GM23338 (cell line): ENCODE data around the gene PRSS8. TPM values are rescaled to one million over a fixed set of nuclear protein-coding genes. Genes with fewer than 3 reads are reported as not detected.

ENCODE experiments used
- ATAC-seq: fragments of 200-7000 bp; cut with Tn5 transposase; 3 replicates; pipeline ENCODE4 v1.9.1; 2020
- DNase-seq: peaks from one replicate; pipeline ENCODE4 v3.0.0-alpha.2; 2015; ENCODE audit warnings: low spot score
- H2AFZ ChIP-seq: fragments of 200-600 bp; sonication (generic); 2 replicates; pipeline ENCODE4 v1.8.0; 2016; ENCODE audit warnings: antibody characterized with exemption, mild to moderate bottlenecking, moderate library complexity
- H3F3A ChIP-seq: fragments of 200-600 bp; sonication (generic); replicated peaks from 2 replicates; pipeline ENCODE4 v1.8.0; 2017; ENCODE audit warnings: antibody characterized with exemption, mixed run types, low read depth
- H3K27ac ChIP-seq: fragments of 200-600 bp; sonication (generic); 2 replicates; pipeline ENCODE4 v1.6.1; 2016; ENCODE audit warnings: low read depth
- H3K27me3 ChIP-seq: fragments of 200-600 bp; sonication (generic); 2 replicates; pipeline ENCODE4 v1.8.0; 2016; ENCODE audit warnings: mild to moderate bottlenecking, mixed run types, moderate library complexity; ENCODE audit not compliant: insufficient read depth
- H3K36me3 ChIP-seq: fragments of 200-600 bp; sonication (generic); 2 replicates; pipeline ENCODE4 v1.8.0; 2016; ENCODE audit warnings: mild to moderate bottlenecking; ENCODE audit not compliant: insufficient read depth
- H3K4me1 ChIP-seq: fragments of 200-600 bp; sonication (generic); 2 replicates; pipeline ENCODE4 v1.8.0; 2016; ENCODE audit warnings: mild to moderate bottlenecking, moderate library complexity; ENCODE audit not compliant: insufficient read depth
- H3K4me2 ChIP-seq: fragments of 200-600 bp; sonication (generic); 2 replicates; pipeline ENCODE4 v1.7.1; 2017; ENCODE audit warnings: mixed run types
- H3K4me3 ChIP-seq: fragments of 200-600 bp; sonication (generic); 2 replicates; pipeline ENCODE4 v1.6.1; 2016; ENCODE audit warnings: mixed run types
- H3K79me2 ChIP-seq: fragments of 200-600 bp; sonication (generic); replicated peaks from 2 replicates; pipeline ENCODE4 v1.8.0; 2017; ENCODE audit warnings: mild to moderate bottlenecking; ENCODE audit not compliant: insufficient read depth
- H3K9me2 ChIP-seq: fragments of 200-600 bp; sonication (generic); 2 replicates; pipeline ENCODE4 v1.8.0; 2017; ENCODE audit not compliant: insufficient read depth
- H4K20me1 ChIP-seq: fragments of 200-600 bp; sonication (generic); replicated peaks from 2 replicates; pipeline ENCODE4 v1.8.0; 2017; ENCODE audit warnings: mild to moderate bottlenecking; ENCODE audit not compliant: insufficient read depth
- H3K27ac Mint-ChIP-seq: 2 replicates; pipeline ENCODE4 v1.8.0; 2020; ENCODE audit warnings: inconsistent platforms, mild to moderate bottlenecking, moderate library complexity, mixed read lengths
- H3K27me3 Mint-ChIP-seq: 3 replicates; pipeline ENCODE4 v1.8.0; 2022; ENCODE audit warnings: low read depth, mild to moderate bottlenecking, moderate library complexity, mixed read lengths, inconsistent platforms; ENCODE audit not compliant: insufficient read depth, poor library complexity
- H3K36me3 Mint-ChIP-seq: 3 replicates; pipeline ENCODE4 v1.8.0; 2021; ENCODE audit warnings: low read depth, mild to moderate bottlenecking, inconsistent platforms, moderate library complexity, mixed read lengths
- H3K4me1 Mint-ChIP-seq: 3 replicates; pipeline ENCODE4 v1.8.0; 2020; ENCODE audit warnings: mild to moderate bottlenecking, inconsistent platforms, mixed read lengths
- H3K4me3 Mint-ChIP-seq: 3 replicates; pipeline ENCODE4 v1.8.0; 2021; ENCODE audit warnings: moderate library complexity, mild to moderate bottlenecking, inconsistent platforms, mixed read lengths
- H3K9me3 Mint-ChIP-seq: 3 replicates; pipeline ENCODE4 v1.8.0; 2020; ENCODE audit warnings: moderate library complexity, mild to moderate bottlenecking, inconsistent platforms, mixed read lengths
- EZH2phosphoT487 ChIP-seq: fragments of 200-600 bp; sonication (generic); IDR thresholded peaks from one replicate; pipeline ENCODE4 v1.8.1; 2018; ENCODE audit warnings: antibody characterized with exemption; ENCODE audit not compliant: unreplicated experiment
- ZNF331 ChIP-seq: fragments of 250-450 bp; sonication (Bioruptor Pico); IDR thresholded peaks from 2 replicates; pipeline ENCODE4 v1.5.0; 2020; ENCODE audit warnings: low read depth, mild to moderate bottlenecking, moderate library complexity
- polyA plus RNA-seq: library from polyadenylated mRNA; unstranded; fragments of >200 nt; fragmentation: Nextera tagmentation; extraction: Ambion mirVana; gene quantifications from 2 replicates; pipeline ENCODE4 v1.2.1, GENCODE V29; 2016
- total RNA-seq: library from RNA; depleted of rRNA; stranded (reverse); fragments of >200 nt; shearing (Covaris generic); gene quantifications from 2 replicates; pipeline ENCODE4 v1.2.3, GENCODE V29; 2014
- TF ChIP-seq, protein P1 (sequence below): IDR thresholded peaks from one replicate; pipeline ENCODE4 v1.6.1; 2018; ENCODE audit warnings: antibody characterized with exemption; ENCODE audit not compliant: unreplicated experiment
- TF ChIP-seq, protein P2 (sequence below): fragments of 250-450 bp; sonication (Bioruptor Pico); IDR thresholded peaks from 2 replicates; pipeline ENCODE4 v1.5.0; 2020; ENCODE audit warnings: mild to moderate bottlenecking, moderate library complexity

Gene PRSS8
- total and polyA plus RNA-seq, 2 experiments from 2014 or later = 65.3 to 75.9 TPM

DNA sequence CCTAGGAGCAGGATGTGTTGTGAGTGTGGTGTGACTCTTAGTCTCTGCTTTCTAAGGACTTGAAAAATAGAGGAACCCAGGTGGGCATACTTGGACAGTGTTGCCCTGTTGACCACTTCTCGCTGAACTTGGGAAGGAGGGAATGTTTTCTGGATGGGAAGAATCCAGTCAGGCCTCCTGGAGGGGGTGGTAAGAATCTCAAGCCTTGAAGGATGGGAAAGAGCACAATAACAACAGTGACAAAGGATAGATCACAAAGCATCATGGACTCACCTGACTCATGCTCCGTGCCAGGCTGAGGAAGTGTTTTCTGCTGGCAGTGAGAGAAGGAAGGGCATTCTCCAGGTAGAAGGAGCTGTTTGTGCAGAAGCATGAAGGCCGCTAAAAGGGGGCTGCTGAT, 9.7 kb downstream of the PRSS8 start:
- Histone ChIP-seq H3K27ac (no peak overlapping the region), H3K4me1 (peaks cover 4% of the 10 kb centered on the region; the same call in 1 of the 2 replicates), H2AFZ (no peak overlapping the region), H3K36me3 (peaks cover 23% of the 10 kb centered on the region), H3K4me3 (no peak overlapping the region), H3K79me2 (no peaks in the 10 kb centered on the region), H4K20me1 (no peaks in the 10 kb centered on the region; the same call in 1 of the 2 replicates), H3K27me3 (no peaks in the 10 kb centered on the region), H3K4me2 (no peak overlapping the region), H3K9me2 (no peaks in the 10 kb centered on the region), H3F3A (no peaks in the 10 kb centered on the region; the same call in 1 of the 2 replicates)
- H3K27me3 Mint-ChIP-seq = peaks cover 5% of the 10 kb centered on the region
- H3K9me3 Mint-ChIP-seq = peaks cover 2% of the 10 kb centered on the region; the same call in 1 of the 3 replicates
- H3K36me3 Mint-ChIP-seq = peaks cover 39% of the 10 kb centered on the region
- no peak overlapping the region for H3K4me3 Mint-ChIP-seq
- peak overlapping the region; percentile 30; the same call in 1 of the 2 replicates for H3K27ac Mint-ChIP-seq
- TF ChIP-seq EZH2phosphoT487 = no peak
- TF ChIP-seq ZNF331 = no peak
- TF ChIP-seq, protein P1, sequence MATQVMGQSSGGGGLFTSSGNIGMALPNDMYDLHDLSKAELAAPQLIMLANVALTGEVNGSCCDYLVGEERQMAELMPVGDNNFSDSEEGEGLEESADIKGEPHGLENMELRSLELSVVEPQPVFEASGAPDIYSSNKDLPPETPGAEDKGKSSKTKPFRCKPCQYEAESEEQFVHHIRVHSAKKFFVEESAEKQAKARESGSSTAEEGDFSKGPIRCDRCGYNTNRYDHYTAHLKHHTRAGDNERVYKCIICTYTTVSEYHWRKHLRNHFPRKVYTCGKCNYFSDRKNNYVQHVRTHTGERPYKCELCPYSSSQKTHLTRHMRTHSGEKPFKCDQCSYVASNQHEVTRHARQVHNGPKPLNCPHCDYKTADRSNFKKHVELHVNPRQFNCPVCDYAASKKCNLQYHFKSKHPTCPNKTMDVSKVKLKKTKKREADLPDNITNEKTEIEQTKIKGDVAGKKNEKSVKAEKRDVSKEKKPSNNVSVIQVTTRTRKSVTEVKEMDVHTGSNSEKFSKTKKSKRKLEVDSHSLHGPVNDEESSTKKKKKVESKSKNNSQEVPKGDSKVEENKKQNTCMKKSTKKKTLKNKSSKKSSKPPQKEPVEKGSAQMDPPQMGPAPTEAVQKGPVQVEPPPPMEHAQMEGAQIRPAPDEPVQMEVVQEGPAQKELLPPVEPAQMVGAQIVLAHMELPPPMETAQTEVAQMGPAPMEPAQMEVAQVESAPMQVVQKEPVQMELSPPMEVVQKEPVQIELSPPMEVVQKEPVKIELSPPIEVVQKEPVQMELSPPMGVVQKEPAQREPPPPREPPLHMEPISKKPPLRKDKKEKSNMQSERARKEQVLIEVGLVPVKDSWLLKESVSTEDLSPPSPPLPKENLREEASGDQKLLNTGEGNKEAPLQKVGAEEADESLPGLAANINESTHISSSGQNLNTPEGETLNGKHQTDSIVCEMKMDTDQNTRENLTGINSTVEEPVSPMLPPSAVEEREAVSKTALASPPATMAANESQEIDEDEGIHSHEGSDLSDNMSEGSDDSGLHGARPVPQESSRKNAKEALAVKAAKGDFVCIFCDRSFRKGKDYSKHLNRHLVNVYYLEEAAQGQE = no peak
- ATAC-seq (no peak), DNase-seq (no peak)
- peaks cover 10% of the 10 kb centered on the region for H3K4me1 Mint-ChIP-seq

DNA sequence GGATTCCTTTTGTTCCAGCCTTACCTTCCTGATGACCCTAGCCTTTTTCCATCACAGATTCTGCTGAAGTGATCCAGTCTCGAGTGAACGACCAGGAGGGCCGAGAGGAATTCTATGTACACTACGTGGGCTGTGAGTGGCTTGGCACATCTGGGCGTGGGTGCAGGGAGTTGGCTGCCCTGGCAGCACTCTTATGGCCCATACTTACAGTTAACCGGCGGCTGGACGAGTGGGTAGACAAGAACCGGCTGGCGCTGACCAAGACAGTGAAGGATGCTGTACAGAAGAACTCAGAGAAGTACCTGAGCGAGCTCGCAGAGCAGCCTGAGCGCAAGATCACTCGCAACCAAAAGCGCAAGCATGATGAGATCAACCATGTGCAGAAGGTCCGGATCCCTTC, 15.4 kb downstream of the PRSS8 start:
- H3K27me3 Mint-ChIP-seq = peaks cover 14% of the 10 kb centered on the region
- H3K9me2 ChIP-seq = no peaks in the 10 kb centered on the region
- H3K4me3 Mint-ChIP-seq = no peak overlapping the region

More for the DNA sequence above, 15.4 kb downstream of the PRSS8 start:
- Histone ChIP-seq H3K27me3 (no peaks in the 10 kb centered on the region), H3K79me2 (peaks cover 21% of the 10 kb centered on the region), H3K36me3 (peaks cover 32% of the 10 kb centered on the region), H3K4me3 (no peak overlapping the region), H3K27ac (no peak overlapping the region), H3F3A (peaks cover 11% of the 10 kb centered on the region; the same call in 1 of the 2 replicates), H3K4me2 (no peak overlapping the region), H3K4me1 (peaks cover 7% of the 10 kb centered on the region), H2AFZ (no peak overlapping the region), H4K20me1 (peaks cover 10% of the 10 kb centered on the region)
- TF ChIP-seq, protein P2, sequence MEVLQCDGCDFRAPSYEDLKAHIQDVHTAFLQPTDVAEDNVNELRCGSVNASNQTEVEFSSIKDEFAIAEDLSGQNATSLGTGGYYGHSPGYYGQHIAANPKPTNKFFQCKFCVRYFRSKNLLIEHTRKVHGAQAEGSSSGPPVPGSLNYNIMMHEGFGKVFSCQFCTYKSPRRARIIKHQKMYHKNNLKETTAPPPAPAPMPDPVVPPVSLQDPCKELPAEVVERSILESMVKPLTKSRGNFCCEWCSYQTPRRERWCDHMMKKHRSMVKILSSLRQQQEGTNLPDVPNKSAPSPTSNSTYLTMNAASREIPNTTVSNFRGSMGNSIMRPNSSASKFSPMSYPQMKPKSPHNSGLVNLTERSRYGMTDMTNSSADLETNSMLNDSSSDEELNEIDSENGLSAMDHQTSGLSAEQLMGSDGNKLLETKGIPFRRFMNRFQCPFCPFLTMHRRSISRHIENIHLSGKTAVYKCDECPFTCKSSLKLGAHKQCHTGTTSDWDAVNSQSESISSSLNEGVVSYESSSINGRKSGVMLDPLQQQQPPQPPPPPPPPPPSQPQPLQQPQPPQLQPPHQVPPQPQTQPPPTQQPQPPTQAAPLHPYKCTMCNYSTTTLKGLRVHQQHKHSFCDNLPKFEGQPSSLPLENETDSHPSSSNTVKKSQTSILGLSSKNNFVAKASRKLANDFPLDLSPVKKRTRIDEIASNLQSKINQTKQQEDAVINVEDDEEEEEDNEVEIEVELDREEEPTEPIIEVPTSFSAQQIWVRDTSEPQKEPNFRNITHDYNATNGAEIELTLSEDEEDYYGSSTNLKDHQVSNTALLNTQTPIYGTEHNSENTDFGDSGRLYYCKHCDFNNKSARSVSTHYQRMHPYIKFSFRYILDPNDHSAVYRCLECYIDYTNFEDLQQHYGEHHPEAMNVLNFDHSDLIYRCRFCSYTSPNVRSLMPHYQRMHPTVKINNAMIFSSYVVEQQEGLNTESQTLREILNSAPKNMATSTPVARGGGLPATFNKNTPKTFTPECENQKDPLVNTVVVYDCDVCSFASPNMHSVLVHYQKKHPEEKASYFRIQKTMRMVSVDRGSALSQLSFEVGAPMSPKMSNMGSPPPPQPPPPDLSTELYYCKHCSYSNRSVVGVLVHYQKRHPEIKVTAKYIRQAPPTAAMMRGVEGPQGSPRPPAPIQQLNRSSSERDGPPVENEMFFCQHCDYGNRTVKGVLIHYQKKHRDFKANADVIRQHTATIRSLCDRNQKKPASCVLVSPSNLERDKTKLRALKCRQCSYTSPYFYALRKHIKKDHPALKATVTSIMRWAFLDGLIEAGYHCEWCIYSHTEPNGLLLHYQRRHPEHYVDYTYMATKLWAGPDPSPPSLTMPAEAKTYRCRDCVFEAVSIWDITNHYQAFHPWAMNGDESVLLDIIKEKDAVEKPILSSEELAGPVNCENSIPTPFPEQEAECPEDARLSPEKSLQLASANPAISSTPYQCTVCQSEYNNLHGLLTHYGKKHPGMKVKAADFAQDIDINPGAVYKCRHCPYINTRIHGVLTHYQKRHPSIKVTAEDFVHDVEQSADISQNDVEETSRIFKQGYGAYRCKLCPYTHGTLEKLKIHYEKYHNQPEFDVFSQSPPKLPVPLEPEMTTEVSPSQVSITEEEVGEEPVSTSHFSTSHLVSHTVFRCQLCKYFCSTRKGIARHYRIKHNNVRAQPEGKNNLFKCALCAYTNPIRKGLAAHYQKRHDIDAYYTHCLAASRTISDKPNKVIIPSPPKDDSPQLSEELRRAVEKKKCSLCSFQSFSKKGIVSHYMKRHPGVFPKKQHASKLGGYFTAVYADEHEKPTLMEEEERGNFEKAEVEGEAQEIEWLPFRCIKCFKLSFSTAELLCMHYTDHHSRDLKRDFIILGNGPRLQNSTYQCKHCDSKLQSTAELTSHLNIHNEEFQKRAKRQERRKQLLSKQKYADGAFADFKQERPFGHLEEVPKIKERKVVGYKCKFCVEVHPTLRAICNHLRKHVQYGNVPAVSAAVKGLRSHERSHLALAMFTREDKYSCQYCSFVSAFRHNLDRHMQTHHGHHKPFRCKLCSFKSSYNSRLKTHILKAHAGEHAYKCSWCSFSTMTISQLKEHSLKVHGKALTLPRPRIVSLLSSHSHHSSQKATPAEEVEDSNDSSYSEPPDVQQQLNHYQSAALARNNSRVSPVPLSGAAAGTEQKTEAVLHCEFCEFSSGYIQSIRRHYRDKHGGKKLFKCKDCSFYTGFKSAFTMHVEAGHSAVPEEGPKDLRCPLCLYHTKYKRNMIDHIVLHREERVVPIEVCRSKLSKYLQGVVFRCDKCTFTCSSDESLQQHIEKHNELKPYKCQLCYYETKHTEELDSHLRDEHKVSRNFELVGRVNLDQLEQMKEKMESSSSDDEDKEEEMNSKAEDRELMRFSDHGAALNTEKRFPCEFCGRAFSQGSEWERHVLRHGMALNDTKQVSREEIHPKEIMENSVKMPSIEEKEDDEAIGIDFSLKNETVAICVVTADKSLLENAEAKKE = no peak
- DNase-seq = no peak
- Mint-ChIP-seq H3K36me3 (peaks cover 60% of the 10 kb centered on the region), H3K9me3 (peaks cover 2% of the 10 kb centered on the region; the same call in 1 of the 3 replicates), H3K4me1 (peaks cover 8% of the 10 kb centered on the region), H3K27ac (no peak overlapping the region)
- no peak for ATAC-seq
